Brain microvascular endothelial cell (primary cell): Measurements from ENCODE around the gene EDEM1.

Experiments
- DNase-seq: peaks from one replicate; pipeline ENCODE4 v3.0.0-alpha.2; 2020
- H3K27ac ChIP-seq: fragments of 250-450 bp; sonication (Bioruptor Pico); 2 replicates; pipeline ENCODE4 v1.5.1; 2020; ENCODE audit warnings: mild to moderate bottlenecking, moderate library complexity
- H3K27me3 ChIP-seq: fragments of 250-450 bp; sonication (Bioruptor Pico); replicated peaks from 2 replicates; pipeline ENCODE4 v1.5.1; 2020; ENCODE audit warnings: mild to moderate bottlenecking
- H3K36me3 ChIP-seq: fragments of 250-450 bp; sonication (Bioruptor Pico); replicated peaks from 2 replicates; pipeline ENCODE4 v1.5.1; 2020; ENCODE audit warnings: mild to moderate bottlenecking
- H3K4me3 ChIP-seq: 2 replicates; pipeline ENCODE4 v1.5.1; 2011; ENCODE audit warnings: low read depth, mild to moderate bottlenecking, control low read depth, low read length, moderate library complexity
- in situ Hi-C: cut with HindIII; loops from 2 replicates; pipeline ENCODE4 v1.10.0; 2017; ENCODE audit warnings: low sequenced_read_pairs, low pct_ligation_motif_present
- TF ChIP-seq, protein P1 (sequence below): IDR thresholded peaks from 2 replicates; pipeline ENCODE4 v1.5.1; 2011; ENCODE audit warnings: low read depth, mild to moderate bottlenecking, moderate library complexity, low read length, control low read depth, inconsistent platforms; ENCODE audit errors: missing control alignments

EDEM1 gene

GRCh38 chr3:5264093-5264600, 76.6 kb downstream of the EDEM1 start:
- Histone ChIP-seq H3K4me3 (no peak overlapping the region), H3K27ac (no peak overlapping the region), H3K36me3 (no peaks in the 10 kb centered on the region), H3K27me3 (no peaks in the 10 kb centered on the region)
- TF ChIP-seq, protein P1, sequence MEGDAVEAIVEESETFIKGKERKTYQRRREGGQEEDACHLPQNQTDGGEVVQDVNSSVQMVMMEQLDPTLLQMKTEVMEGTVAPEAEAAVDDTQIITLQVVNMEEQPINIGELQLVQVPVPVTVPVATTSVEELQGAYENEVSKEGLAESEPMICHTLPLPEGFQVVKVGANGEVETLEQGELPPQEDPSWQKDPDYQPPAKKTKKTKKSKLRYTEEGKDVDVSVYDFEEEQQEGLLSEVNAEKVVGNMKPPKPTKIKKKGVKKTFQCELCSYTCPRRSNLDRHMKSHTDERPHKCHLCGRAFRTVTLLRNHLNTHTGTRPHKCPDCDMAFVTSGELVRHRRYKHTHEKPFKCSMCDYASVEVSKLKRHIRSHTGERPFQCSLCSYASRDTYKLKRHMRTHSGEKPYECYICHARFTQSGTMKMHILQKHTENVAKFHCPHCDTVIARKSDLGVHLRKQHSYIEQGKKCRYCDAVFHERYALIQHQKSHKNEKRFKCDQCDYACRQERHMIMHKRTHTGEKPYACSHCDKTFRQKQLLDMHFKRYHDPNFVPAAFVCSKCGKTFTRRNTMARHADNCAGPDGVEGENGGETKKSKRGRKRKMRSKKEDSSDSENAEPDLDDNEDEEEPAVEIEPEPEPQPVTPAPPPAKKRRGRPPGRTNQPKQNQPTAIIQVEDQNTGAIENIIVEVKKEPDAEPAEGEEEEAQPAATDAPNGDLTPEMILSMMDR = no peak
- in situ Hi-C loops = no loop called here
- DNase-seq = no peak

GRCh38 chr3:5264896-5265770, 77.6 kb downstream of the EDEM1 start:
- no peak overlapping the region for H3K4me3 ChIP-seq
- in situ Hi-C loops = no loop called here
- no peaks in the 10 kb centered on the region for H3K36me3 ChIP-seq
- DNase-seq = no peak
- no peaks in the 10 kb centered on the region for H3K27me3 ChIP-seq
- no peak overlapping the region for H3K27ac ChIP-seq
- TF ChIP-seq, protein P1 = no peak

GRCh38 chr3:5267252-5267651, 79.7 kb downstream of the EDEM1 start:
- TF ChIP-seq, protein P1 = no peak

DNA sequence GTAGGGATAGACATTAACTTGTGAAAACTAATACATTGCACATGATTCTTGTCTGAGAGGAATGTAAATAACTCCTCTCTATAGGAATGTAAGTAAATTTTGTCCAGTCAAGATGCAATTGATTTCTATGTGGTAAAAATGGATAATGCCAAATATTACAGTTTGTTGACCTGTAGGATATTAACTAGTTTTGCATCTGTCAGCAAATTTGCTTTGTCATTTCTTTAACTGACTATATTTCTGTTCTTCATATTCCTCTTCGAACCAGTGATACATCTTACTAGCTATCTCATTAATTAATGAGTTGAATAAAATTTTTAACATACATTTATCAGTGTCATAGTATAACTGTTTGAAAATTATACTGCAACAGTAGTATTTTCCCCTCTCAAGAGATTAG, 80.4 kb downstream of the EDEM1 start:
- no peak overlapping the region for H3K27ac ChIP-seq
- no peaks in the 10 kb centered on the region for H3K27me3 ChIP-seq
- no peak for DNase-seq
- no peak overlapping the region for H3K4me3 ChIP-seq
- H3K36me3 ChIP-seq = no peaks in the 10 kb centered on the region
- in situ Hi-C loops = no loop called here
- TF ChIP-seq, protein P1 = no peak

More at GRCh38 chr3:5267252-5267651, 79.7 kb downstream of the EDEM1 start:
- Histone ChIP-seq H3K27ac (no peak overlapping the region), H3K4me3 (no peak overlapping the region), H3K27me3 (no peaks in the 10 kb centered on the region), H3K36me3 (no peaks in the 10 kb centered on the region)
- in situ Hi-C loops = no loop called here
- no peak for DNase-seq
